ENCODE measurements around the gene TMUB2. TPM values are rescaled to one million over a fixed set of nuclear protein-coding genes. Genes with fewer than 3 reads are reported as not detected.

Gene TMUB2
- total and polyA plus RNA-seq, 9 of the 15 experiments (the other 6 are each of a cell fraction or from before 2014, with no cell fraction given) = 4.1 to 29.8 (median 16.3) TPM

GRCh38 chr17:44220213-44221083 lies 33.7 kb downstream of the TMUB2 start (continued):
- TF ChIP-seq TRIM25 (IDR thresholded peaks at IDR 0.05; ENCODE audit: borderline replicate concordance) = no peak
- no peak for TF ChIP-seq ZNF197 (CRISPR knock-in tag; IDR thresholded peaks at IDR 0.05; ENCODE audit: low read depth)
- no peak for TF ChIP-seq TSC22D4 (tag; IDR thresholded peaks at IDR 0.05)
- TF ChIP-seq RBM15 (IDR thresholded peaks at IDR 0.05; ENCODE audit: insufficient read depth, low read length) = no peak
- no peak for TF ChIP-seq ZNF133 (CRISPR knock-in tag; IDR thresholded peaks at IDR 0.05)
- no peak for TF ChIP-seq CCAR2 (IDR thresholded peaks at IDR 0.05; ENCODE audit: low read depth, low read length)
- TF ChIP-seq KLF1 (tag; IDR thresholded peaks at IDR 0.05) = no peak
- TF ChIP-seq ZKSCAN3 (CRISPR knock-in tag; IDR thresholded peaks at IDR 0.05) = no peak
- TF ChIP-seq SAFB2 (IDR thresholded peaks at IDR 0.05; ENCODE audit: borderline replicate concordance, low read depth, low read length, severe bottlenecking) = no peak
- TF ChIP-seq HDAC8 (tag; IDR thresholded peaks at IDR 0.05) = no peak
- TF ChIP-seq ILF3 (IDR thresholded peaks at IDR 0.05; ENCODE audit: borderline replicate concordance) = no peak
- no peak for TF ChIP-seq PTBP1 (IDR thresholded peaks at IDR 0.05; ENCODE audit: low read depth, low read length)
- no peak for TF ChIP-seq COPS2 (conservative IDR thresholded peaks at IDR 0.05)
- peak; percentile 46 for TF ChIP-seq RBM22 (IDR thresholded peaks at IDR 0.05; ENCODE audit: low read depth, low read length, poor library complexity, severe bottlenecking)
- no peak for TF ChIP-seq BMI1 (IDR thresholded peaks at IDR 0.05; ENCODE audit: low read length)
- no peak for TF ChIP-seq ZNF77 (CRISPR knock-in tag; IDR thresholded peaks at IDR 0.05)
- 0 out of 2 replicates have a peak, but pooled peaks have one; percentile 37 for TF ChIP-seq NKRF (IDR thresholded peaks at IDR 0.05; ENCODE audit: borderline replicate concordance)
- peak; percentile 48 for TF ChIP-seq CTBP1 (IDR thresholded peaks at IDR 0.05; ENCODE audit: borderline replicate concordance)
- TF ChIP-seq ZBTB9 (CRISPR knock-in tag; IDR thresholded peaks at IDR 0.05) = no peak
- TF ChIP-seq KAT8 (IDR thresholded peaks at IDR 0.05; ENCODE audit: low read depth) = no peak
- no peak for TF ChIP-seq CEBPG (CRISPR knock-in tag; IDR thresholded peaks at IDR 0.05)
- no peak for TF ChIP-seq CEBPG (tag; conservative IDR thresholded peaks at IDR 0.05 in 1 of 2, IDR thresholded peaks at IDR 0.05 in 1 of 2)
- TF ChIP-seq HSF4 (CRISPR knock-in tag; IDR thresholded peaks at IDR 0.05; ENCODE audit: borderline replicate concordance) = no peak
- no peak for TF ChIP-seq CHD4 (IDR thresholded peaks at IDR 0.05; ENCODE audit: insufficient read depth, insufficient replicate concordance, low read depth, low read length, poor library complexity, severe bottlenecking)

All from K562 (cell line).